HG03378 (cell line): ENCODE measurements around the gene GRAMD2B.
"Not testable (repeated sequence)": the region's sequence is repeated elsewhere in the genome, so short reads cannot be mapped to it uniquely, and the experiment has no call there.

ENCODE experiments used
- ATAC-seq: cut with Tn5 transposase; IDR thresholded peaks from one replicate; pipeline ENCODE4 v1.9.1; 2021; ENCODE audit warnings: mild to moderate bottlenecking, moderate library complexity; ENCODE audit not compliant: unreplicated experiment

Gene GRAMD2B

GRCh38 chr5:126410623-126411022, 12.6 kb upstream of the GRAMD2B start:
- ATAC-seq, result no peak

- no peak for ATAC-seq
These were observed 9.4 kb upstream of the GRAMD2B start for GRCh38 chr5:126413856-126414255.

GRCh38 chr5:126414874-126415502, 8.2 kb upstream of the GRAMD2B start:
- no peak for ATAC-seq

GRCh38 chr5:126415789-126416188, 7.4 kb upstream of the GRAMD2B start:
- ATAC-seq, result no peak

GRCh38 chr5:126416266-126416925, 6.8 kb upstream of the GRAMD2B start:
- no peak for ATAC-seq

- ATAC-seq, result no peak
These were observed 6.0 kb upstream of the GRAMD2B start for GRCh38 chr5:126417178-126417577.

GRCh38 chr5:126419102-126419501, 4.1 kb upstream of the GRAMD2B start:
- no peak for ATAC-seq

GRCh38 chr5:126428421-126428820, 5.2 kb downstream of the GRAMD2B start:
- ATAC-seq, result no peak

GRCh38 chr5:126430631-126431030, 7.4 kb downstream of the GRAMD2B start:
- no peak for ATAC-seq

- ATAC-seq, result no peak
These were observed 10.5 kb downstream of the GRAMD2B start for GRCh38 chr5:126433701-126434100.

- ATAC-seq, result no peak
These were observed 12.1 kb downstream of the GRAMD2B start for GRCh38 chr5:126435261-126435660.

GRCh38 chr5:126435714-126436113, 12.5 kb downstream of the GRAMD2B start:
- ATAC-seq, result no peak

- no peak for ATAC-seq
These were observed 14.5 kb downstream of the GRAMD2B start for GRCh38 chr5:126437721-126438120.

- ATAC-seq, result peak; percentile 93
These were observed 15.1 kb downstream of the GRAMD2B start for GRCh38 chr5:126438267-126438666.

GRCh38 chr5:126438868-126439267, 15.7 kb downstream of the GRAMD2B start:
- ATAC-seq, result no peak

GRCh38 chr5:126439724-126440123, 16.5 kb downstream of the GRAMD2B start:
- ATAC-seq, result not testable (repeated sequence)

- ATAC-seq, result no peak
These were observed 18.0 kb downstream of the GRAMD2B start for GRCh38 chr5:126441230-126441629.

GRCh38 chr5:126443374-126443851, 20.2 kb downstream of the GRAMD2B start:
- ATAC-seq, result peak; percentile 92

- no peak for ATAC-seq
These were observed 20.9 kb downstream of the GRAMD2B start for GRCh38 chr5:126444137-126444536.

- ATAC-seq, result no peak
These were observed 22.4 kb downstream of the GRAMD2B start for GRCh38 chr5:126445502-126446174.

GRCh38 chr5:126446498-126447224, 23.5 kb downstream of the GRAMD2B start:
- ATAC-seq, result peak; percentile 40
